Right lobe of liver (tissue), 6 donors: ENCODE measurements around the gene TPRG1L. TPM values are rescaled to one million over a fixed set of nuclear protein-coding genes. Genes with fewer than 3 reads are reported as not detected.
A peak's percentile ranks its signal among the peaks of the same experiment; 100 is the strongest.

ENCODE experiments used
- ATAC-seq, 4 donors: fragments of 200-7000 bp; cut with Tn5 transposase; one replicate each; pipeline ENCODE4 v1.9.1; 2020; ENCODE audit warnings: mild to moderate bottlenecking in 4 of 4, moderate library complexity in 4 of 4
- DNase-seq, 3 donors: peaks; one replicate each; pipeline ENCODE4 v3.0.0-alpha.2; 2020
- H3K27ac ChIP-seq, 3 donors: fragments of 200-600 bp; one replicate each; pipeline ENCODE4 v1.8.0; 2022
- H3K27me3 ChIP-seq, 2 donors: fragments of 200-600 bp; one replicate each; pipeline ENCODE4 v1.8.0; 2022
- H3K36me3 ChIP-seq, 4 donors: fragments of 200-600 bp; sonication (generic) in 1 of 4; one replicate each; pipeline versions ENCODE4 v1.5.1 to v1.8.0; 2017 to 2022; ENCODE audit warnings: control low read depth in 1 of 4
- H3K4me1 ChIP-seq, 4 donors: fragments of 200-600 bp; sonication (generic) in 1 of 4; one replicate each; pipeline versions ENCODE4 v1.5.1 to v1.8.0; 2017 to 2022; ENCODE audit warnings: control low read depth in 1 of 4
- H3K4me3 ChIP-seq, 3 donors: fragments of 200-600 bp; one replicate each; pipeline ENCODE4 v1.8.0; 2022
- H3K9me3 ChIP-seq, 4 donors: fragments of 200-600 bp; sonication (generic) in 1 of 4; one replicate each; pipeline versions ENCODE4 v1.5.1 to v1.8.0; 2017 to 2022; ENCODE audit warnings: control low read depth in 1 of 4
- POLR2A ChIP-seq: fragments of 450-650 bp; IDR thresholded peaks from one replicate; pipeline ENCODE4 v1.6.1; 2017; ENCODE audit warnings: antibody characterized with exemption, mild to moderate bottlenecking
- WGBS: methylation state at CpG from one replicate; pipeline ENCODE4 v1.1.6; 2018; ENCODE audit warnings: low coverage, low lambda C conversion rate; ENCODE audit not compliant: insufficient coverage; ENCODE audit errors: missing lambda C conversion rate; 5-methylcytosine and 5-hydroxymethylcytosine counted together
- intact Hi-C, 2 donors: fragments of 100-400 bp; cut with DNase I; formaldehyde crosslinking; loops; one replicate each; pipeline versions ENCODE4 v1.11.2 to v1.14.1; 2022
- total RNA-seq, 6 experiments: library from RNA; depleted of rRNA in 2 of 6; stranded (reverse); fragments of >200 nt in 2 of 6; fragmentation: NEBNext Ultra II Directional in 3 of 6; extraction: Animal tissue kit (Norgen Biotek cat#: 25700) in 3 of 6; gene quantifications; one replicate each; pipeline versions ENCODE4 v1.1.0 to v1.2.4, GENCODE V29; 2016 to 2023
- TF ChIP-seq, protein P1 (sequence below), 4 donors: fragments of 200-600 bp in 3 of 4; fragments of 450-650 bp in 1 of 4; IDR thresholded peaks; one replicate each; pipeline versions ENCODE4 v1.5.1 to v1.8.0; 2016 to 2022; ENCODE audit warnings: antibody characterized with exemption in 4 of 4, mild to moderate bottlenecking in 2 of 4
- donor health status: DM: no; HTN: yes; CAD: no.
- donor health status: DM: no; HTN: no; CAD: no.
- donor health status: DM: no; HTN: no; CAD: no.
- donor health status: DM: no; HTN: yes; CAD: no.
- donor health status: DM: no; HTN: yes; CAD: no.

The TPRG1L gene
- total RNA-seq, 6 experiments from 2014 or later, result 42.5 to 54.6 (median 53.4) TPM

GRCh38 chr1:3611170-3612019, 13.4 kb upstream of the TPRG1L start, which contains the start of gene MEGF6:
TSS of gene MEGF6 (minus strand) at chr1:3611508. CDS start at chr1:3611268, 240 bp downstream.
- H3K9me3 ChIP-seq, result no peaks in the 10 kb centered on the region
- peaks cover 0 to 12% of the 10 kb centered on the region in 2 donors for H3K27me3 ChIP-seq
- H3K4me3 ChIP-seq, result peak within 1 kb of the TSS; percentile 26 to 33 (median 31)
- TF ChIP-seq, protein P1, sequence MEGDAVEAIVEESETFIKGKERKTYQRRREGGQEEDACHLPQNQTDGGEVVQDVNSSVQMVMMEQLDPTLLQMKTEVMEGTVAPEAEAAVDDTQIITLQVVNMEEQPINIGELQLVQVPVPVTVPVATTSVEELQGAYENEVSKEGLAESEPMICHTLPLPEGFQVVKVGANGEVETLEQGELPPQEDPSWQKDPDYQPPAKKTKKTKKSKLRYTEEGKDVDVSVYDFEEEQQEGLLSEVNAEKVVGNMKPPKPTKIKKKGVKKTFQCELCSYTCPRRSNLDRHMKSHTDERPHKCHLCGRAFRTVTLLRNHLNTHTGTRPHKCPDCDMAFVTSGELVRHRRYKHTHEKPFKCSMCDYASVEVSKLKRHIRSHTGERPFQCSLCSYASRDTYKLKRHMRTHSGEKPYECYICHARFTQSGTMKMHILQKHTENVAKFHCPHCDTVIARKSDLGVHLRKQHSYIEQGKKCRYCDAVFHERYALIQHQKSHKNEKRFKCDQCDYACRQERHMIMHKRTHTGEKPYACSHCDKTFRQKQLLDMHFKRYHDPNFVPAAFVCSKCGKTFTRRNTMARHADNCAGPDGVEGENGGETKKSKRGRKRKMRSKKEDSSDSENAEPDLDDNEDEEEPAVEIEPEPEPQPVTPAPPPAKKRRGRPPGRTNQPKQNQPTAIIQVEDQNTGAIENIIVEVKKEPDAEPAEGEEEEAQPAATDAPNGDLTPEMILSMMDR (IDR thresholded peaks at IDR 0.05), result no peak
- TF ChIP-seq POLR2A, result no peak
- WGBS, result 2% methylated on average over 13 of the region's 87 CpGs
- peak in 2 of 3 donors; percentile 67 to 72 for DNase-seq
- no peaks in the 10 kb centered on the region for H3K36me3 ChIP-seq
- peaks cover 0 to 9% (median 0%) of the 10 kb centered on the region in 4 donors for H3K4me1 ChIP-seq
- H3K27ac ChIP-seq, result no peak within 1 kb of the TSS
- peak; percentile 69 to 80 (median 72) for ATAC-seq
- intact Hi-C loops, result no loop called here

GRCh38 chr1:3612123-3612522, 12.7 kb upstream of the TPRG1L start:
- H3K9me3 ChIP-seq, result no peaks in the 10 kb centered on the region
- H3K4me3 ChIP-seq, result no peak overlapping the region
- TF ChIP-seq, protein P1 (IDR thresholded peaks at IDR 0.05), result no peak
- TF ChIP-seq POLR2A, result no peak
- H3K27ac ChIP-seq, result no peak overlapping the region
- 17% methylated on average over 1 of the region's 7 CpGs for WGBS
- H3K4me1 ChIP-seq, result peaks cover 0 to 9% (median 0%) of the 10 kb centered on the region in 4 donors
- H3K27me3 ChIP-seq, result peaks cover 0 to 12% of the 10 kb centered on the region in 2 donors
- intact Hi-C loops, result no loop called here
- no peaks in the 10 kb centered on the region for H3K36me3 ChIP-seq
- DNase-seq (no peak), ATAC-seq (no peak)

DNA sequence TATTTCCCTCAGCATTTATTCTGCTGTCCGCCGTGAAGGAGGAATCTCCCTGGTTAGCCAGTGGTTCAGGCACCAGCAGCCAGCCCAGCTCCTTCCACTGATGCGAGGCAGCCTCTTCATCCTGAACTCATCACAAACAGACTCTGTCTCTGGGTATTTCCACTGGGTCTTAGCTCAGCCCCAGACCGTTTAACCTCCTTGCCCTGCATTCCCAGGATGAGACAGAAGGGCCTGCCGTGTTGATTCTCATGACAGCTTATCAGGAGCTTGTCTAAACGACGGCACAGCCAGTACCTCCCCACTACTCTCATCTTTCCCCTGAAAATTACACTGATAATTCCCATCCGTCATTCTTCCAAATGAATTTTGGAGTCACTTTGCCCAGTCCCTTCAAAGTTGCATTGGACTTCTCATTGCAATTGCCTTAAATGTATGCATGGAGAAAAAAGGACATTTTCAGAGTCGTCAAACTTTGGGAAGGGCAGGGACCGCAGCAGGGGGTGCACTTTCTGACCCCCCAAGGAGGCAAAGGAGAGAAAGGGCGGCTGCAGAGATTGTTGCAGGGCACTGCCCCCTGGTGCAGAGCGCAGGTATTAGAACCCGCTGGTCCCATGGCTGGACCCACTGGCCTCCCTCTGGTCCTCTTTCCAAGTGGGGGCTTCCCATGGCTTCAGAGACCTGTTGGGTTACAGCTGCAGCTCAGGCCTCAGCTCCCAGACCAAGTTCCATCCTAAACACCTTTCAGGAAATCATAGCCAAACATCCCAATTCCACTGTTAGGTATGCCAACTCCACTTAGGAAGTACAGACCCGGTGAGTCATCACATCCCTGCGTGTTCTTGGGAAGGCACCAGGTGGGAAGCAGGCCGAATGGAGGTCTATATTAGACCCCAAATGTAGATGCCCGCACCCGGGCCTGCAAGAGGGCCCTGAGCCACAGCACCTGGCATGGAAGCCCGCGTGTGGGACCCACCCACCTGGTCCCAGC, 9.8 kb upstream of the TPRG1L start:
- H3K27me3 ChIP-seq, result peaks cover 0 to 11% of the 10 kb centered on the region in 2 donors
- H3K4me3 ChIP-seq, result no peak overlapping the region
- no peaks in the 10 kb centered on the region for H3K36me3 ChIP-seq
- peaks cover 0 to 9% (median 0%) of the 10 kb centered on the region in 4 donors for H3K4me1 ChIP-seq
- H3K9me3 ChIP-seq, result no peaks in the 10 kb centered on the region
- DNase-seq (no peak), ATAC-seq (peak in 1 of 4 donors; percentile 48)
- WGBS, result 33% methylated on average over 12 of the region's 20 CpGs
- TF ChIP-seq POLR2A, result no peak
- TF ChIP-seq, protein P1 (IDR thresholded peaks at IDR 0.05), result peak; percentile 36 to 44 (median 41)
- no peak overlapping the region for H3K27ac ChIP-seq
- intact Hi-C loops, result loop anchor here (5.0 kb wide), 2 partner anchors 118 to 123 kb away; no protein-coding TSS in a partner anchor

DNA sequence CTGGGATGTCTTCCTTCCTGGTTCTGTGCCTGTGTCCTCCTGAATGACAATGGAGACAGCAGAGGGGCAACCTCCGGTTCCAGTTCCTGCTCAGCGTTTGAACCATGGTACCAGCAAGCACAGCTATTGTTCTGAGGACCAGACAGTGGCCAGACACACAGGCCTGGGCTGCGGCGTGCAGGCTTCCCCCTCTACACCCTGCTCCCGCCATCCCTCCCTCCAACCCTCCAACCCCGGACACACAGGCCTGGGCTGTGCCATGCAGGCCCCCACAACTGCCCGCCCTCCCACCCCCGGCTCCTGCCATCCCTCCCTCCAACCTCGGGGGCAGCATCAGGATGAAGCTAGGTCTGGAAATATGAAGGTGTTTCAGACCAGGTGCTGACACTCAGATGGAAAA, 8.0 kb upstream of the TPRG1L start:
- ATAC-seq (no peak), DNase-seq (no peak)
- intact Hi-C loops, result loop anchor here (5.0 kb wide), 2 partner anchors 120 to 125 kb away; no protein-coding TSS in a partner anchor
- no peak overlapping the region for H3K4me3 ChIP-seq
- H3K27ac ChIP-seq, result no peak overlapping the region
- TF ChIP-seq, protein P1 (IDR thresholded peaks at IDR 0.05), result no peak
- no peak for TF ChIP-seq POLR2A
- no peaks in the 10 kb centered on the region for H3K36me3 ChIP-seq
- H3K9me3 ChIP-seq, result no peaks in the 10 kb centered on the region
- H3K27me3 ChIP-seq, result no peaks in the 10 kb centered on the region
- peaks cover 0 to 7% (median 0%) of the 10 kb centered on the region in 4 donors for H3K4me1 ChIP-seq
- WGBS, result 65% methylated on average over 3 of the region's 9 CpGs
